Thyroid gland (tissue), 4 donors: ENCODE measurements around the gene TRIM24.

Experiments
- CTCF ChIP-seq, 6 experiments: fragments of 200-600 bp in 3 of 6; fragments of 450-650 bp in 3 of 6; sonication (generic) in 3 of 6; IDR thresholded peaks; one replicate each; pipeline ENCODE4 v1.5.1; 2016 to 2019; ENCODE audit warnings: antibody characterized with exemption in 6 of 6, mild to moderate bottlenecking in 2 of 6, inconsistent platforms in 1 of 6, moderate library complexity in 1 of 6
- POLR2A ChIP-seq, 2 donors: fragments of 450-650 bp; IDR thresholded peaks; one replicate each; pipeline ENCODE4 v1.6.1; 2017; ENCODE audit warnings: antibody characterized with exemption in 2 of 2, mild to moderate bottlenecking in 2 of 2, moderate library complexity in 1 of 2

DNA sequence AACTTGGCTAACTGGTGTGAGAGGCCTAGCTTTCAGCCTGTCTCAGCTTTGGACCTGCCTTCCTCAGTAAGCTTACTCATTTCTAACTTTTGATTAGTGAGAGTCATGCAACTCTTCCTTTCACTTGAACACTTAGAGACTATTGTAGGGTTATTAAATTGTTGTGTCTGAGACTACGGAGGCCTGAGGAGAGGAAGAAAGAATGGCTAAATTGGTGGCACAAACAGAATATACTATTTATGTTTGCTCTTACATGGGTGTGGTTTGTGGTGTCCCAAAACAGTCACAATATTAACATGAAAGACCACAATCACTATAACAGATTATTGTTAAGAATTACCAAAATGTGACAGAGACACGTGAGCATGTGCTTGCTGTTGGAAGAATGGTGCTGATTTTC lies 82.1 kb downstream of the TRIM24 start:
- no peak for TF ChIP-seq CTCF (IDR thresholded peaks at IDR 0.05)
- no peak for TF ChIP-seq POLR2A (IDR thresholded peaks at IDR 0.05)
